Measurements from ENCODE around the gene ERH.

Gene ERH

DNA sequence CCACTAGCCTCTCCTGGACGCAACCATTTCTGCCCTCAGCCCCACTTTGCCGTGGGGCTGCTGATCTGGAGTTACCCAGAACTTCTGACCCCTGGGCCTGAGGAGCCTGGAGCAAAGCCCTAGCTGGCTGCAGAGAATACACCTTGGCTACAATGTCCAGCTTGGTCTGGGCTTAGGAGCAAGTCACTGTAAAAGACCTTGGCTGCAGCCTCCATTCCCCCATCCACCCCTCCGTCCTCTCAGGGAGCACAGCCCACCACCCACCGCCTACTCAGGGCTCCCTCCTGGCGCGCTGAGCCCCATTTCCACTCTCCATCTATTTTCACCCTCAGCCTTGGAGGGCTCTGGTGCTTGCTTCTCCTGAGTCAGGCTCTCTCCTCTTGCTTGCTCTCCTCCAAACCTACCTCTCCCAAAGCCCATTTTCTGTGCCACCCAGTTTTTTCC is 42.9 kb downstream of the ERH start:
- TF ChIP-seq, protein P1, sequence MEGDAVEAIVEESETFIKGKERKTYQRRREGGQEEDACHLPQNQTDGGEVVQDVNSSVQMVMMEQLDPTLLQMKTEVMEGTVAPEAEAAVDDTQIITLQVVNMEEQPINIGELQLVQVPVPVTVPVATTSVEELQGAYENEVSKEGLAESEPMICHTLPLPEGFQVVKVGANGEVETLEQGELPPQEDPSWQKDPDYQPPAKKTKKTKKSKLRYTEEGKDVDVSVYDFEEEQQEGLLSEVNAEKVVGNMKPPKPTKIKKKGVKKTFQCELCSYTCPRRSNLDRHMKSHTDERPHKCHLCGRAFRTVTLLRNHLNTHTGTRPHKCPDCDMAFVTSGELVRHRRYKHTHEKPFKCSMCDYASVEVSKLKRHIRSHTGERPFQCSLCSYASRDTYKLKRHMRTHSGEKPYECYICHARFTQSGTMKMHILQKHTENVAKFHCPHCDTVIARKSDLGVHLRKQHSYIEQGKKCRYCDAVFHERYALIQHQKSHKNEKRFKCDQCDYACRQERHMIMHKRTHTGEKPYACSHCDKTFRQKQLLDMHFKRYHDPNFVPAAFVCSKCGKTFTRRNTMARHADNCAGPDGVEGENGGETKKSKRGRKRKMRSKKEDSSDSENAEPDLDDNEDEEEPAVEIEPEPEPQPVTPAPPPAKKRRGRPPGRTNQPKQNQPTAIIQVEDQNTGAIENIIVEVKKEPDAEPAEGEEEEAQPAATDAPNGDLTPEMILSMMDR (IDR thresholded peaks at IDR 0.05; ENCODE audit: low read depth, low read length): no peak
- H3K9me3 ChIP-seq (ENCODE audit: severe bottlenecking): no peaks in the 10 kb centered on the region
- H3K4me3 ChIP-seq (ENCODE audit: low read depth, low read length): no peak overlapping the region

DNA sequence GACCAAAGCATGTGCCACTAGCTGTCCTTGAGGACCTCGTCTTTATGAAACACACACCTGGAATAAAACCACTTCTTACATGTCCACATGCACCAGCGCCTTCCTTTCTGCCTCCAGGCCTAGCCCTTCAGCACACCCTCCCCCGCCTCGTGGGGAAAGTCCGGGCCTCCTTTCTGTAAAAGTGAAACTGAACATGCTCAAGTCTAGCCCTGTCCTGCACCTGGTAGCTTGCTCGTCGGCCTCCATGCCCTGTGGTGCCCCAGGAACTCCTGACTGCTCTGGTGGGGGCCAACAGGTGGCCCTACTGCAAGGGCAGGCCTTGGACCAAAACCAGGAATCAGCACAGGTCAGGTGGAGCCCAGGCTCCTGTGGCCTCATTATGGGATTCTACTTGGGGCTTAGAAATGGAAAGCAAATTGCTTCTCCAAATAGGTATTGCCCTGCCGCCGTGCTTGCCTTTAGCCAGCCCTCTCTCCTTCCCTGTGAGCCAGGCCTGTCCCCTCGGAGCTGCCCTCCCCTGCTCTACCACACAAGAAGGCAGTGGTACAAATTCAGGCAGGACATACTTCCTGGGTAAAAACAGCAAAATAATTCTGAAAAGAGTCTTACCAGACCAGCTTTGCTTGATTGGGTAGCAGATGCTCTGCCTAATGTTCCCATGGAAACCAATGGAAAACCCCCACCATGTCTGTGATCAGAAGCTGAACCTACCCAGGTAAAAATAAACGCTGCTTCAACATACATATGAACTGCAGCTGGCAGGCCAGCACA is 43.5 kb downstream of the ERH start:
- TF ChIP-seq, protein P1 (IDR thresholded peaks at IDR 0.05; ENCODE audit: low read depth, low read length): no peak
- no peak for DNase-seq
- no peaks in the 10 kb centered on the region for H3K36me3 ChIP-seq
- no peak overlapping the region for H3K4me3 ChIP-seq (ENCODE audit: low read depth, low read length)
- no peaks in the 10 kb centered on the region for H3K27me3 ChIP-seq (ENCODE audit: insufficient read depth, low read depth, severe bottlenecking)
- no peak overlapping the region for H3K27ac ChIP-seq
- H3K9me3 ChIP-seq (ENCODE audit: severe bottlenecking): no peaks in the 10 kb centered on the region

More for the DNA sequence above, 42.9 kb downstream of the ERH start:
- no peak for DNase-seq
- H3K27me3 ChIP-seq (ENCODE audit: insufficient read depth, low read depth, severe bottlenecking): no peaks in the 10 kb centered on the region
- H3K27ac ChIP-seq: no peak overlapping the region
- H3K36me3 ChIP-seq: no peaks in the 10 kb centered on the region

DNA sequence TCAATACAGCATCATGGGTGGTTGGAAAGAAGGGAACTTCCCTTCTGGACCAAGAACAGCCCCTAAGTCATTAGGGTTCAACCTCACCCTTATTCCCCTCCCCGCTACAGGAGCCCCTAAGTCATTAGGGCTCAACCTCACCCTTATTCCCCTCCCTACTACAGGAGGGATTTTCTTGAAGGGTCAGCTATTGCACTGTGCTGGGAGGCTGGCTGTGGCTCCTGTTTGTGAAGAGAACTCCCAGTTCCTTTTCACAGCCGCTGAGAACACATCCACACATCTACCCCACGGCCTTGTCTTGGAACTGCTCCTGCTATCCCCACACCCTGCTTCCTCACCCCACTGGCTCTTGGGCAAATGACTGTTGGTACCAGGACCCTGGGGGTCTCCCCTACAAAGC is 44.9 kb downstream of the ERH start:
- H3K27ac ChIP-seq: no peak overlapping the region
- no peak for DNase-seq
- H3K9me3 ChIP-seq (ENCODE audit: severe bottlenecking): no peaks in the 10 kb centered on the region
- H3K4me3 ChIP-seq (ENCODE audit: low read depth, low read length): no peak overlapping the region
- TF ChIP-seq, protein P1 (IDR thresholded peaks at IDR 0.05; ENCODE audit: low read depth, low read length): no peak
- H3K27me3 ChIP-seq (ENCODE audit: insufficient read depth, low read depth, severe bottlenecking): no peaks in the 10 kb centered on the region
- no peaks in the 10 kb centered on the region for H3K36me3 ChIP-seq

DNA sequence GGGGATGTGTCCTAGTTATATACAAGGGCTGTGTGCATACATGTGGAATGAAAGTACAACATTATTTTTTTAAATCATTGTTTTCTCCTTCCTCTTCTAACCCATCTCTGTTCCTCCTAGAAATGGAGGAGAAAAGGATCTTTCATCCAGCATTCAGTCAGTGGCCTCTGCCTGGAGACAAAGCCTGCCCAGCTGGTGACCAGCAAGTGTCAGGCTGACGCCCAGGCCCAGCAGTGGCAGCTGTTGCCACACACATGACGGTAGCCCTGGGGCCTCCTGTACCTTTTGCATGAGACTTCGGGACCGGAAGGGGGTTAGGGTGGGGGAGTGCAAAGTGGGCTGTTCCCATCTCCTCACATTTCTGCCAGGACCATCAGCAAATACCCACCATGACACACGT is 46.2 kb downstream of the ERH start:
- no peaks in the 10 kb centered on the region for H3K9me3 ChIP-seq (ENCODE audit: severe bottlenecking)
- H3K27me3 ChIP-seq (ENCODE audit: insufficient read depth, low read depth, severe bottlenecking): no peaks in the 10 kb centered on the region
- TF ChIP-seq, protein P1 (IDR thresholded peaks at IDR 0.05; ENCODE audit: low read depth, low read length): no peak
- no peak for DNase-seq
- H3K36me3 ChIP-seq: no peaks in the 10 kb centered on the region
- H3K27ac ChIP-seq: no peak overlapping the region
- H3K4me3 ChIP-seq (ENCODE audit: low read depth, low read length): no peak overlapping the region

DNA sequence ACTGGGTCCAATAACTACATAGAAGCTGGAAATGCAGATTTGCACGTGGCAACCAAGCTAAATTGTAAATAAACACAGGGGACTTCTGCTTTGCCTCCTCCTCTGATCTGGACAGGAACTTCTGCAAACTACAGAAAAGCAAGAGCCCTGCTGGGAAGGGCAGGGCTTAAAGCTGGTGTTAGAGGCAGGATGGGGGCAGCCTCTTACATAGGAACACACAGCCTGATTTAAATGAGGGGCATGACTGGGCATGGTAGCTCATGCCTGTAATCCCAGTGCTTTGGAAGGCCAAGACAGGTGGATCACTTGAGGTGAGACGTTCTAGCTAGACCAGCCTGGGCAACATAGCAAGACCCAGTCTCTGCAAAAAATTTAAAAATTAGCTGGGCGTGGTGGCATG is 46.7 kb downstream of the ERH start:
- H3K9me3 ChIP-seq (ENCODE audit: severe bottlenecking): no peaks in the 10 kb centered on the region
- H3K27me3 ChIP-seq (ENCODE audit: insufficient read depth, low read depth, severe bottlenecking): no peaks in the 10 kb centered on the region
- DNase-seq: no peak
- H3K36me3 ChIP-seq: no peaks in the 10 kb centered on the region
- TF ChIP-seq, protein P1 (IDR thresholded peaks at IDR 0.05; ENCODE audit: low read depth, low read length): no peak
- H3K27ac ChIP-seq: no peak overlapping the region
- no peak overlapping the region for H3K4me3 ChIP-seq (ENCODE audit: low read depth, low read length)

DNA sequence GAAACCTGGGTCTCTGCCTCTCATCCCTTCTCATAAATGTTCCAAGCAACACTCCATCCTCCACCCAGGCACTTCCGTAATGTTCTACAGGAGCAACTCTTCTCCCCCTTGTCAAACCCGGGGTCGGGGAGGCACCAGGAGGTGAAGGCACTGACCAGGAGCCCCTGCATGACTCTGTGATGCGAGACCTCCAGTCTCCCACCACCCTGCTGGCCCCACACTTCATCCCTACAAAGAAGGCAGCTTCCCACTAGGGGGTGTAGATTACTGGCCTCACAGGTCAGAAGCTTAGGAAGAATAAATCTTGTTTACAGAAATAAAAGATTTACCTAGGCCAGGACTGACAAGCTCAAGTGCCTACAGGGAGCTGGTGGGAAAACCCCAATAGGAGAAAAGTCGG is 47.2 kb downstream of the ERH start:
- H3K36me3 ChIP-seq: no peaks in the 10 kb centered on the region
- DNase-seq: no peak
- TF ChIP-seq, protein P1 (IDR thresholded peaks at IDR 0.05; ENCODE audit: low read depth, low read length): no peak
- no peaks in the 10 kb centered on the region for H3K9me3 ChIP-seq (ENCODE audit: severe bottlenecking)
- H3K27me3 ChIP-seq (ENCODE audit: insufficient read depth, low read depth, severe bottlenecking): no peaks in the 10 kb centered on the region
- H3K27ac ChIP-seq: no peak overlapping the region
- no peak overlapping the region for H3K4me3 ChIP-seq (ENCODE audit: low read depth, low read length)
